ENCODE results near the gene EXOC4.

DNA sequence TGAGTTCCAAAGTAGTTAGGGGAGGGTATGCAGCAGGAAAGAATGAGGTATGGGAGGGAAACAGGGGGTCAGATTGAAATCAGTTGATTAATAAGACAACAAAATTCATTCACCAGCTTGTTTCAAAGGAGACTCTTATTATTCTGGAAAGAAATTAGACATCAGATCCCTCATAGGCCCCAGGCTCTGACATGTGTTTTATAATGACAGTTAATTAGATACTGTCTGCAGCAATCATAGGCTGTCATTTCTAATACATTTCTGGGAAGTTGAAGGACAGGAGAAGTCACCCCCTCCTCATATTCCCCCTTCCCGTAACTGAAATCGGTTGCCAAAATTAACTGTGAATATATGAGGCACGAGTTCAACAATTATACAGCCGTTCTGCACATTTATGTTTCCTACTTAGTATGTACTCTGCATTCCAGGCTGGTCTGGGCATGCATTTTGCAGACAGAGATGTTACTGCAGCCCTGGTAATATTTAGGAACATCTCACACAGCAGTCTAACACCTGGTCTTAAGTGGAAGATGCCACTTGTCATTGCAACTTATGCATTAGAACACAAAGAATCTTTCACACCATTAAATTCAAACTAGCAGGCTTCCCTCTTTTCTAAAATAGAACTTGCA lies 519.0 kb downstream of the EXOC4 start:
- TF ChIP-seq, protein P1, sequence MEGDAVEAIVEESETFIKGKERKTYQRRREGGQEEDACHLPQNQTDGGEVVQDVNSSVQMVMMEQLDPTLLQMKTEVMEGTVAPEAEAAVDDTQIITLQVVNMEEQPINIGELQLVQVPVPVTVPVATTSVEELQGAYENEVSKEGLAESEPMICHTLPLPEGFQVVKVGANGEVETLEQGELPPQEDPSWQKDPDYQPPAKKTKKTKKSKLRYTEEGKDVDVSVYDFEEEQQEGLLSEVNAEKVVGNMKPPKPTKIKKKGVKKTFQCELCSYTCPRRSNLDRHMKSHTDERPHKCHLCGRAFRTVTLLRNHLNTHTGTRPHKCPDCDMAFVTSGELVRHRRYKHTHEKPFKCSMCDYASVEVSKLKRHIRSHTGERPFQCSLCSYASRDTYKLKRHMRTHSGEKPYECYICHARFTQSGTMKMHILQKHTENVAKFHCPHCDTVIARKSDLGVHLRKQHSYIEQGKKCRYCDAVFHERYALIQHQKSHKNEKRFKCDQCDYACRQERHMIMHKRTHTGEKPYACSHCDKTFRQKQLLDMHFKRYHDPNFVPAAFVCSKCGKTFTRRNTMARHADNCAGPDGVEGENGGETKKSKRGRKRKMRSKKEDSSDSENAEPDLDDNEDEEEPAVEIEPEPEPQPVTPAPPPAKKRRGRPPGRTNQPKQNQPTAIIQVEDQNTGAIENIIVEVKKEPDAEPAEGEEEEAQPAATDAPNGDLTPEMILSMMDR (conservative IDR thresholded peaks at IDR 0.05 in 1 of 2, IDR thresholded peaks at IDR 0.05 in 1 of 2; ENCODE audit: low read depth in 1 of 2, low read length in 2 of 2): no peak
- TF ChIP-seq EZH2 (IDR thresholded peaks at IDR 0.05; ENCODE audit: low read length, missing control alignments): no peak

Measured in fibroblast of lung (primary cell).